Neural progenitor cell (in vitro differentiated cells): Measurements from ENCODE around the gene N4BP2.

ENCODE experiments used
- EZH2 ChIP-seq: fragments of 200-600 bp; sonication (generic); IDR thresholded peaks from 2 replicates; pipeline ENCODE4 v1.6.1; 2017; ENCODE audit warnings: antibody characterized with exemption, mild to moderate bottlenecking, moderate library complexity
- EZH2phosphoT487 ChIP-seq: fragments of 200-600 bp; sonication (generic); IDR thresholded peaks from 2 replicates; pipeline ENCODE4 v1.6.1; 2017; ENCODE audit warnings: antibody characterized with exemption
- TF ChIP-seq, protein P1 (sequence below): fragments of 200-600 bp; sonication (generic); IDR thresholded peaks from 2 replicates; pipeline ENCODE4 v1.5.1; 2017; ENCODE audit warnings: antibody characterized with exemption, mild to moderate bottlenecking

GRCh38 chr4:40053161-40053560 lies 3.5 kb upstream of the N4BP2 start:
- no peak for TF ChIP-seq EZH2
- TF ChIP-seq, protein P1, sequence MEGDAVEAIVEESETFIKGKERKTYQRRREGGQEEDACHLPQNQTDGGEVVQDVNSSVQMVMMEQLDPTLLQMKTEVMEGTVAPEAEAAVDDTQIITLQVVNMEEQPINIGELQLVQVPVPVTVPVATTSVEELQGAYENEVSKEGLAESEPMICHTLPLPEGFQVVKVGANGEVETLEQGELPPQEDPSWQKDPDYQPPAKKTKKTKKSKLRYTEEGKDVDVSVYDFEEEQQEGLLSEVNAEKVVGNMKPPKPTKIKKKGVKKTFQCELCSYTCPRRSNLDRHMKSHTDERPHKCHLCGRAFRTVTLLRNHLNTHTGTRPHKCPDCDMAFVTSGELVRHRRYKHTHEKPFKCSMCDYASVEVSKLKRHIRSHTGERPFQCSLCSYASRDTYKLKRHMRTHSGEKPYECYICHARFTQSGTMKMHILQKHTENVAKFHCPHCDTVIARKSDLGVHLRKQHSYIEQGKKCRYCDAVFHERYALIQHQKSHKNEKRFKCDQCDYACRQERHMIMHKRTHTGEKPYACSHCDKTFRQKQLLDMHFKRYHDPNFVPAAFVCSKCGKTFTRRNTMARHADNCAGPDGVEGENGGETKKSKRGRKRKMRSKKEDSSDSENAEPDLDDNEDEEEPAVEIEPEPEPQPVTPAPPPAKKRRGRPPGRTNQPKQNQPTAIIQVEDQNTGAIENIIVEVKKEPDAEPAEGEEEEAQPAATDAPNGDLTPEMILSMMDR = no peak
- no peak for TF ChIP-seq EZH2phosphoT487
